ENCODE results near the gene SARM1. TPM values are rescaled to one million over a fixed set of nuclear protein-coding genes. Genes with fewer than 3 reads are reported as not detected.
"Not testable (repeated sequence)": the region's sequence is repeated elsewhere in the genome, so short reads cannot be mapped to it uniquely, and the experiment has no call there.

The SARM1 gene
- total RNA-seq, 1 donor from 2014 or later: 10.1 TPM

DNA sequence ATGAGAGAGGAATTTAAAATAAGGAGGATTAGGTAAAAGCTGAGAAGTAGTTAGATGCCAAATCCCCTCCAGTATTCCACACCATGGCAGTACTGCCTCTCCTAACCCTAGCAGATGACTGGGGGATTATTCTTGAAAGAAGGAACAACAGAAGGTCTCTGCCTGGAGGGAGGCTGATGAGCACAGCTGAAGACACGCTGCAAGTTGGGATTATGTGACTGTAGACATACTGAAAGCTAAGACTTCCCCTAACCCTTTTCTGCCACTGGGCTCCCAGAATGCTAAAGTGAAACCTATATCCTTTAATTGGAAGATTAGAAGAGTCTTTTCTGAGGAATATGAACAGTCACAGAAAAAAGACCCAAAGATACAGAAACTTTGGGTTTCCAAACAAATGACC is 62.2 kb downstream of the SARM1 start:
- Histone ChIP-seq H3K27me3 (no peaks in the 10 kb centered on the region), H3K36me3 (no peaks in the 10 kb centered on the region), H3K9me3 (no peaks in the 10 kb centered on the region), H3K4me1 (no peaks in the 10 kb centered on the region), H3K4me3 (no peak overlapping the region), H3K27ac (no peak overlapping the region)
- intact Hi-C loops (cut with DNase I): no loop called here
- DNase-seq (ENCODE audit: extremely low spot score in 2 of 2): no peak
- TF ChIP-seq, protein P1, sequence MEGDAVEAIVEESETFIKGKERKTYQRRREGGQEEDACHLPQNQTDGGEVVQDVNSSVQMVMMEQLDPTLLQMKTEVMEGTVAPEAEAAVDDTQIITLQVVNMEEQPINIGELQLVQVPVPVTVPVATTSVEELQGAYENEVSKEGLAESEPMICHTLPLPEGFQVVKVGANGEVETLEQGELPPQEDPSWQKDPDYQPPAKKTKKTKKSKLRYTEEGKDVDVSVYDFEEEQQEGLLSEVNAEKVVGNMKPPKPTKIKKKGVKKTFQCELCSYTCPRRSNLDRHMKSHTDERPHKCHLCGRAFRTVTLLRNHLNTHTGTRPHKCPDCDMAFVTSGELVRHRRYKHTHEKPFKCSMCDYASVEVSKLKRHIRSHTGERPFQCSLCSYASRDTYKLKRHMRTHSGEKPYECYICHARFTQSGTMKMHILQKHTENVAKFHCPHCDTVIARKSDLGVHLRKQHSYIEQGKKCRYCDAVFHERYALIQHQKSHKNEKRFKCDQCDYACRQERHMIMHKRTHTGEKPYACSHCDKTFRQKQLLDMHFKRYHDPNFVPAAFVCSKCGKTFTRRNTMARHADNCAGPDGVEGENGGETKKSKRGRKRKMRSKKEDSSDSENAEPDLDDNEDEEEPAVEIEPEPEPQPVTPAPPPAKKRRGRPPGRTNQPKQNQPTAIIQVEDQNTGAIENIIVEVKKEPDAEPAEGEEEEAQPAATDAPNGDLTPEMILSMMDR (IDR thresholded peaks at IDR 0.05): no peak

DNA sequence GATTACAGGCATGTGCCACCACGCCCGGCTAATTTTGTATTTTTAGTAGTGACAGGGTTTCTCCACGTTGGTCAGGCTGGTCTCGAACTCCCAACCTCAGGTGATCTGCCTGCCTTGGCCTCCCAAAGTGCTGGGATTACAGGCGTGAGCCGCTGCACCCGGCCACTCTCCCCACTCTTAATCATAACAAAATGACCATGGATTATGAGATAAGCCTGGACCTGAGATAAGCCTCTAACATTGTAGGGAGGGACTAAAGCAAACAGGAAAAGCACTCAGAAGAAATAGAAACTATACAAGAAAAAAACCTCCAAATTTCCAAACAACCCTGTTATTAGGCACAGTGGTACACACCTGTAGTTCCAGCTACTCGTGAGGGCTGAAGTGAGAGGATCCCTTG is 62.8 kb downstream of the SARM1 start:
- H3K27me3 ChIP-seq; H3K9me3 ChIP-seq; H3K36me3 ChIP-seq; H3K4me3 ChIP-seq; DNase-seq (ENCODE audit: extremely low spot score in 2 of 2); H3K27ac ChIP-seq; intact Hi-C loops (cut with DNase I); H3K4me1 ChIP-seq: not testable (repeated sequence)

DNA sequence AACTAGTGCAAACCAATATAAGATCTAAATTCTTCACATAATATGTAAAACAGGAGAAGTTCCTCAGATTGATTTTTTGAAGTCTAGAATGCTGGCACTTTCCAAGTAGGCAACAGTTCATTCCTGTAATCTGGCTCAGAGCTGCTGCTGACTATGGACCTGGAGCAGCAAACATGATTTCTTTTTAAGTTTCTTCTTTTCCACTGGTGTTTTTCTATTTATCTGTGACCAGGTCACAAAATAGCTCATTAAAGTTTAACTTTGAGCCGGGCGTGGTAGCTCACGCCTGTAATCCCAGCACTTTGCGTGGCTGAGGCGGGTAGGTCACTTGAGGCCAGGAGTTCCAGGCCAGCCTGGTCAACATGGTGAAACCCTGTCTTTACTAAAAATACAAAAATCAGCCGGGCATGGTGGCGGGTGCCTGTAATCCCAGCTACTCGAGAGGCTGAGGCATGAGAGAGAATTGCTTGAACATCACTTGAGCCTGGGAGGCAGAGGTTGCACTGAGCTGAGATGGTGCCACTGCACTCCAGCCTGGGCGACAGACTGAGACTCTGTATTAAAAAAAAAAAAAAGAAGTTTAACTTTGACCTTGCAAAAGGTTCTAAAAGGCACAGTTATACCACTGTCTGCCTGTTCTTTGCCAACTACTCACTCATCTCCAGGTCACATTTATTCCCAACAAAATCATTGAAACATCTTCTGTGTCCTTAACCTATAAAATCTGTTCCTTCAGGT is 72.6 kb downstream of the SARM1 start:
- Histone ChIP-seq H3K4me3 (no peak overlapping the region), H3K4me1 (no peaks in the 10 kb centered on the region), H3K27ac (no peak overlapping the region), H3K36me3 (no peaks in the 10 kb centered on the region), H3K27me3 (no peaks in the 10 kb centered on the region), H3K9me3 (no peaks in the 10 kb centered on the region)
- no peak for DNase-seq (ENCODE audit: extremely low spot score in 2 of 2)
- TF ChIP-seq, protein P1 (IDR thresholded peaks at IDR 0.05): no peak
- TF ChIP-seq POLR2A (IDR thresholded peaks at IDR 0.05) (no peak), POLR2AphosphoS5 (IDR thresholded peaks at IDR 0.05; ENCODE audit: insufficient read depth in 1 of 2, low read depth in 1 of 2) (no peak)
- intact Hi-C loops (cut with DNase I): no loop called here

DNA sequence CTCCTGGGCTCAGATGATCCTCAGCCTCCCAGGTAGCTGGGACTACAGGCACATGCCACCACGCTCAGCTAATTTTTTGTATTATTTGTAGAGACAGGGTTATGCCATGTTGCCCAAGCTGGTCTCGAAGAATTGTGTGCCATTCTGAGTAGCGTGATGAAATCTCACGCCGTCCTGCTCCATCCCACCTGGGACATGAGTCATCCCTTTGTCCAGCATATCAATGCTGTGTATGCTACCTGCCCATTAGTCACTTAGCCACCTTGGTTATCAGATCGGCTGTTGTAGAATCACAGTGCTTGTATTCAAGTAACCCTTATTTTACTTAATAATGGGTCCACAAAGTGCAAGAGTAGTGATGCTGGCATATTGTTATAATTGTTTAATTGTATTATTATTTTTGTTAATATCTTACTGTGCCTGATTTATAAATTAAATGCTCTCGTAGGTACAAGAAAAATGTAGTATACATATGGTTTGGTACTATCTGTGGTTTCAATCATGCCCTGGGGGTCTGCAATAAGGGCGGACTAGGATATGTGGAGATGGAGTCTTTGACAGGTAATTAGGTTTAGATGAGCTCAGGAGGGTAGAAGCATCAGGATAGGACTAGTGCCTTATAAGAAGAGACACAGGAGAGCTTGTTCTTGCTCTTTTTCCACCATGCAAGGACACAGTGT is 75.4 kb downstream of the SARM1 start:
- TF ChIP-seq, protein P1 (IDR thresholded peaks at IDR 0.05): no peak
- TF ChIP-seq POLR2A (IDR thresholded peaks at IDR 0.05): no peak
- no peak for TF ChIP-seq POLR2AphosphoS5 (IDR thresholded peaks at IDR 0.05; ENCODE audit: insufficient read depth in 1 of 2, low read depth in 1 of 2)
- no peaks in the 10 kb centered on the region for H3K4me1 ChIP-seq
- no peaks in the 10 kb centered on the region for H3K9me3 ChIP-seq
- H3K4me3 ChIP-seq: no peak overlapping the region
- no peak overlapping the region for H3K27ac ChIP-seq
- no peaks in the 10 kb centered on the region for H3K36me3 ChIP-seq
- H3K27me3 ChIP-seq: no peaks in the 10 kb centered on the region
- intact Hi-C loops (cut with DNase I): no loop called here
- DNase-seq (ENCODE audit: extremely low spot score in 2 of 2): no peak

DNA sequence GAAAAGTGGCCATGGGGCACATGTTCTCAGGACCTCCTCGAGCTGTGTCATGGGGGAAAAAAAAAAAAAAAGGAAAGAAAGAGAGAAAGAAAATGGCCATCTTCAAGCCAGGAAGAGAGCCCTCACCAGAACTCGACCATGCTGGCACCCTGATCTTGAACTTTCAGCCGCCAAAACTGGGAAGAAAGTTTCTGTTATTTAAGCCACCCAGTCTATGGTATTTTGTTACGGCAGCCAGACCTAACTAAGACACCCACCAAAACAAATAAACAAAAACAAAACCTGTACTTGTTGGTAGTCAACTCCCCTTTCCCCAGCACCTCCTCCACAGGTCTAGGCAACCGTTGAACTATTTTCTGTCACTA is 75.9 kb downstream of the SARM1 start:
- Histone ChIP-seq H3K27ac (no peak overlapping the region), H3K4me1 (no peaks in the 10 kb centered on the region), H3K4me3 (no peak overlapping the region), H3K27me3 (no peaks in the 10 kb centered on the region), H3K36me3 (no peaks in the 10 kb centered on the region), H3K9me3 (no peaks in the 10 kb centered on the region)
- TF ChIP-seq, protein P1 (IDR thresholded peaks at IDR 0.05): no peak
- TF ChIP-seq POLR2AphosphoS5 (IDR thresholded peaks at IDR 0.05; ENCODE audit: insufficient read depth in 1 of 2, low read depth in 1 of 2) (no peak), POLR2A (IDR thresholded peaks at IDR 0.05) (no peak)
- intact Hi-C loops (cut with DNase I): no loop called here
- no peak for DNase-seq (ENCODE audit: extremely low spot score in 2 of 2)

Data from vagina (tissue), 2 donors.